ENCODE results near the gene KCNK15. TPM values are rescaled to one million over a fixed set of nuclear protein-coding genes. Genes with fewer than 3 reads are reported as not detected.

The KCNK15 gene
- polyA plus RNA-seq, 3 donors = 0.03 TPM; not detected in 2

DNA sequence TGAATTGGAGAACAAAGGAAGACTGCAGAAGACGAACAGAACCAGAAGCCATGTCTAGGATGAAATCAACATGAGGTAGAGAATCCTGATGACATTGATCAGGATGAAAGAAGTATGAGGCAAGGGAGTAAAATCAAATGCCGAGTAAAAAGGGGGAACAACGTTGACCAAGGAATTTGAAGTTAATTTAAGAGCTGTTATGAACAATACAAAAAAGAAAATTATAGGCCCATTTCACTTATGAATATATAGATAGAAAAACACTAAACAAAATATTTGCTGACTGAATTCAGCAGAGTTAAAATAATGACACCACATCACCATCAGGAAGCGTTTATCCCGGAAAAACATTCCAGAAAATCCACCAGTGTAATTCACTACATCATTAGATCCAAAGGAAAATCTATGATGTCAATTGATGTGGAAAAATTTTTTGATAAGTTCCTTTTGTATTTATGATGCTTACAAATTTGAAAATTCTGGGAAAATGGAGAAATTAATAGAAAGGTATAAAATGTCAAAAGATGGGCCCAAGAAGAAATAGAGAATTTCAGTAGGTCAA lies 38.6 kb upstream of the KCNK15 start:
- Histone ChIP-seq H2AFZ (ENCODE audit: insufficient read depth, low read depth, low read length, poor library complexity, severe bottlenecking) (no peak overlapping the region), H3K79me2 (ENCODE audit: insufficient read depth, low read length) (no peaks in the 10 kb centered on the region), H3K9ac (ENCODE audit: insufficient read depth, low read length, poor library complexity, severe bottlenecking) (no peak overlapping the region), H3K4me3 (replicated peaks in 1 of 3; ENCODE audit: low read depth in 2 of 3, low read length in 3 of 3) (no peak overlapping the region), H3K27me3 (ENCODE audit: control insufficient read depth in 2 of 2, insufficient read depth in 2 of 2, low read length in 2 of 2) (no peaks in the 10 kb centered on the region), H3K9me3 (replicated peaks in 1 of 2; ENCODE audit: control insufficient read depth in 1 of 2, insufficient read depth in 1 of 2, low read length in 2 of 2) (no peaks in the 10 kb centered on the region), H3K4me2 (replicated peaks; ENCODE audit: extremely low read depth, low read length, poor library complexity, severe bottlenecking) (no peak overlapping the region), H3K36me3 (replicated peaks in 1 of 2; ENCODE audit: control insufficient read depth in 1 of 2, insufficient read depth in 2 of 2, low read length in 2 of 2) (no peaks in the 10 kb centered on the region), H3K27ac (ENCODE audit: low read depth in 1 of 2, low read length in 2 of 2) (no peak overlapping the region), H4K20me1 (ENCODE audit: insufficient read depth, low read length) (no peaks in the 10 kb centered on the region), H3K4me1 (ENCODE audit: control insufficient read depth in 1 of 2, insufficient read depth in 2 of 2, low read length in 2 of 2) (no peaks in the 10 kb centered on the region)
- intact Hi-C loops (cut with micrococcal nuclease) = no loop called here
- no peak for DNase-seq
- Mint-ChIP-seq H3K4me3 (no peak overlapping the region), H3K36me3 (no peaks in the 10 kb centered on the region), H3K27ac (no peak overlapping the region), H3K9me3 (no peaks in the 10 kb centered on the region), H3K27me3 (ENCODE audit: low read depth in 3 of 3) (peaks cover 0 to 1% (median 0%) of the 10 kb centered on the region in 3 donors), H3K4me1 (no peaks in the 10 kb centered on the region)
- TF ChIP-seq, protein P1, sequence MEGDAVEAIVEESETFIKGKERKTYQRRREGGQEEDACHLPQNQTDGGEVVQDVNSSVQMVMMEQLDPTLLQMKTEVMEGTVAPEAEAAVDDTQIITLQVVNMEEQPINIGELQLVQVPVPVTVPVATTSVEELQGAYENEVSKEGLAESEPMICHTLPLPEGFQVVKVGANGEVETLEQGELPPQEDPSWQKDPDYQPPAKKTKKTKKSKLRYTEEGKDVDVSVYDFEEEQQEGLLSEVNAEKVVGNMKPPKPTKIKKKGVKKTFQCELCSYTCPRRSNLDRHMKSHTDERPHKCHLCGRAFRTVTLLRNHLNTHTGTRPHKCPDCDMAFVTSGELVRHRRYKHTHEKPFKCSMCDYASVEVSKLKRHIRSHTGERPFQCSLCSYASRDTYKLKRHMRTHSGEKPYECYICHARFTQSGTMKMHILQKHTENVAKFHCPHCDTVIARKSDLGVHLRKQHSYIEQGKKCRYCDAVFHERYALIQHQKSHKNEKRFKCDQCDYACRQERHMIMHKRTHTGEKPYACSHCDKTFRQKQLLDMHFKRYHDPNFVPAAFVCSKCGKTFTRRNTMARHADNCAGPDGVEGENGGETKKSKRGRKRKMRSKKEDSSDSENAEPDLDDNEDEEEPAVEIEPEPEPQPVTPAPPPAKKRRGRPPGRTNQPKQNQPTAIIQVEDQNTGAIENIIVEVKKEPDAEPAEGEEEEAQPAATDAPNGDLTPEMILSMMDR (IDR thresholded peaks at IDR 0.05) = no peak
- 88% methylated on average over 1 of the region's 5 CpGs for WGBS (ENCODE audit: insufficient coverage)

DNA sequence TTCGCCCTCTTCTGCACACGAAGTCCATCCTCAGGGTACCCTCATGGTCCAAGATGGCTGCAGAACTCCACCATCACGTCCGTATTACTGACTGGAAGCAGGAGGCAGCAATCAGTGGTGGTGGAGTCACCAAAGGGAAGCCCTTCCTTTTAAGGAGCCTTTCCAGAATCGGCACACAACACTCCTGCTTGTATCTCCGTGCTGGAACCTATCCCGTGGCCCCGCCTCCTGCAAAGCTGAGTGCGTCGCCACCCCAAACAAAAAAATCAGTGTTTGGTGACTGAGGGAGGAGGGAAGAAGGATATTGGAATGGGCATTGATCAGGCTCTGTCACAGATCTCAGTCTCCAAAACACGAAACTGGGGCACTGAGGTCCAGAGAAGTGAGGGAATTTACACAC lies 36.3 kb upstream of the KCNK15 start:
- Histone ChIP-seq H3K27me3 (ENCODE audit: control insufficient read depth in 2 of 2, insufficient read depth in 2 of 2, low read length in 2 of 2) (no peaks in the 10 kb centered on the region), H3K9ac (ENCODE audit: insufficient read depth, low read length, poor library complexity, severe bottlenecking) (no peak overlapping the region), H3K27ac (ENCODE audit: low read depth in 1 of 2, low read length in 2 of 2) (no peak overlapping the region), H4K20me1 (ENCODE audit: insufficient read depth, low read length) (no peaks in the 10 kb centered on the region), H3K79me2 (ENCODE audit: insufficient read depth, low read length) (no peaks in the 10 kb centered on the region), H2AFZ (ENCODE audit: insufficient read depth, low read depth, low read length, poor library complexity, severe bottlenecking) (no peak overlapping the region), H3K36me3 (replicated peaks in 1 of 2; ENCODE audit: control insufficient read depth in 1 of 2, insufficient read depth in 2 of 2, low read length in 2 of 2) (no peaks in the 10 kb centered on the region), H3K4me3 (replicated peaks in 1 of 3; ENCODE audit: low read depth in 2 of 3, low read length in 3 of 3) (no peak overlapping the region), H3K4me2 (replicated peaks; ENCODE audit: extremely low read depth, low read length, poor library complexity, severe bottlenecking) (no peak overlapping the region), H3K4me1 (ENCODE audit: control insufficient read depth in 1 of 2, insufficient read depth in 2 of 2, low read length in 2 of 2) (peaks cover 0 to under 1% of the 10 kb centered on the region in 2 donors), H3K9me3 (replicated peaks in 1 of 2; ENCODE audit: control insufficient read depth in 1 of 2, insufficient read depth in 1 of 2, low read length in 2 of 2) (no peaks in the 10 kb centered on the region)
- no peak overlapping the region for H3K27ac Mint-ChIP-seq
- peaks cover 0 to 5% (median 1%) of the 10 kb centered on the region in 3 donors for H3K27me3 Mint-ChIP-seq (ENCODE audit: low read depth in 3 of 3)
- H3K4me1 Mint-ChIP-seq = peaks cover 1% of the 10 kb centered on the region
- 95% methylated on average over 3 of the region's 11 CpGs for WGBS (ENCODE audit: insufficient coverage)
- no peaks in the 10 kb centered on the region for H3K36me3 Mint-ChIP-seq
- no peaks in the 10 kb centered on the region for H3K9me3 Mint-ChIP-seq
- no peak for DNase-seq
- intact Hi-C loops (cut with micrococcal nuclease) = no loop called here
- H3K4me3 Mint-ChIP-seq = no peak overlapping the region
- TF ChIP-seq, protein P1 (IDR thresholded peaks at IDR 0.05) = no peak
